LNCaP clone FGC (cell line): ENCODE measurements around the gene GNAS.

ENCODE experiments used
- DNase-seq: peaks from one replicate; pipeline ENCODE4 v3.0.0-alpha.2; 2011; ENCODE audit warnings: low read depth
- H3K4me3 ChIP-seq: 2 replicates; pipeline ENCODE4 v1.5.1; 2011; ENCODE audit warnings: mild to moderate bottlenecking, low read depth, low read length, control low read depth
- CTCF ChIP-seq: IDR thresholded peaks from 2 replicates; pipeline ENCODE4 v1.5.1; 2012; ENCODE audit warnings: mild to moderate bottlenecking; ENCODE audit not compliant: control insufficient read depth, insufficient read depth; ENCODE audit errors: extremely low read depth

Gene GNAS

DNA sequence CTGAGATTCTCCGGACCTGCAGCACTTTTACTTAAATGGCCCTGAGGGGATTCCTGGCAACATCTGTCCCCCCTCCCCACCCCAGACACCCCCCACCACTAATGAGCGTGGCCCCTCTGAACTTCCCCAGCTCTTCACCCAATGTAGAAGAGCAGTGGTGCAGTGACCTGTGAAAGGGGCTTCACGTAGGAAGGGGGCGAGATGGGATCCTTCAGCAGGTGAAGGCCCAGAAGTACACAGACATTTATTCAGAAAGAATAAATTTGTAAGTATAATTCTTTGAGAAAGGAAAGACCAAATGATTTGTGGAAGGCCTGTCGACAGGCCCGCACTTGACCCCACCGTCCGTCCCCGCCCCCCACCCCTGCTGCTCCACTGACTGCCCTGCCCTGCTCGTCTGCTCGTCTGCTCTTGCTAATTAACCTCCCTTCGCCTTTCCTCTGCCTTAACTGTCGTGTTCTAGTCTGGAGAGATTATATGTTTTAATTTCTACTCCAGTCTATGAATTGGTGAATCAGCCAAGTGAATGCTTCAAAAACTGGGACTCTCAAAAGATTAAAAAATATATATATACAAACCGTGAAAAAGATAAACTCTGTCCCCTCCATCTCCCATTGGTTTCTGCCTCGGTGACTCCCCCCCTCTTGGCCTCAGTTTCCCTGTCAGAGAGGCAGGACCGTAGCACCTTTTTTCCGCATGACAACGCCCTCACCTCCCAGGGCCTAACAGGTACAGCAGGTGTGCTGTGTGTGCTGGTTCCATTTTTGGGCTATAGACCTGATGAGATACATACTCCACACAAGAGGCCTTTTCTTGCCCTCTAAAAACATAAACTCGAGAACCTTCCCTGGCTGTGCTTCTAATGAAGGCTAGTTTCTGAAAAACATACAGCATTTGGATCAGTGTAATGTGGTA is 49.2 kb downstream of the GNAS start:
- no peak for DNase-seq
- no peak for TF ChIP-seq CTCF
- H3K4me3 ChIP-seq = no peak overlapping the region

GRCh38 chr20:58903614-58904013 is 51.1 kb downstream of the GNAS start:
- no peak overlapping the region for H3K4me3 ChIP-seq
- DNase-seq = no peak
- TF ChIP-seq CTCF = no peak

GRCh38 chr20:58905236-58905635 is 52.7 kb downstream of the GNAS start:
- TF ChIP-seq CTCF = no peak
- DNase-seq = no peak
- H3K4me3 ChIP-seq = no peak overlapping the region

GRCh38 chr20:58906111-58906510 is 53.6 kb downstream of the GNAS start:
- TF ChIP-seq CTCF = no peak
- no peak for DNase-seq
- no peak overlapping the region for H3K4me3 ChIP-seq

DNA sequence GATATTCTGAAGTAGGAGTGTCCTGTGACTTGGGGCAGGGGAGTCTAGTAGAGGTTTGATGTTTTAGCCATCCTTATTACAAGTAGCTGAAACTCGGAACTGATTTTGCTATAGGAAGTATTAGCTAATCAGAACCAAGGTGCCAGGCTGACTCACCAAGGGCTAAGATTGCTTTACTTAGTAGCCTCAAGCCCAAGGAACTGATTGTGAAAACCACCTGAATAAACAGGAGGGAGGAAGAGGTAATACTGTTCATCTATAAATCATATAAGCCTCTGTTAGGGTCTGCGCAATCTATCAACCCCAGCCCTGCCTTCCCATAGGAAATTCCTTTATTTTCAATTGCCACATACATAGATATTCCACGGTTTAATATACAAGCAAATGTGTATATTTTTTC is 54.4 kb downstream of the GNAS start:
- TF ChIP-seq CTCF = no peak
- DNase-seq = peak; percentile 78
- H3K4me3 ChIP-seq = peak overlapping the region; percentile 43

- TF ChIP-seq CTCF = no peak
- peak; percentile 99 for DNase-seq
- H3K4me3 ChIP-seq = peak overlapping the region; percentile 43
Observed at GRCh38 chr20:58907320-58908137, 55.0 kb downstream of the GNAS start.
